ENCODE data around the gene YPEL2.

Gene YPEL2

DNA sequence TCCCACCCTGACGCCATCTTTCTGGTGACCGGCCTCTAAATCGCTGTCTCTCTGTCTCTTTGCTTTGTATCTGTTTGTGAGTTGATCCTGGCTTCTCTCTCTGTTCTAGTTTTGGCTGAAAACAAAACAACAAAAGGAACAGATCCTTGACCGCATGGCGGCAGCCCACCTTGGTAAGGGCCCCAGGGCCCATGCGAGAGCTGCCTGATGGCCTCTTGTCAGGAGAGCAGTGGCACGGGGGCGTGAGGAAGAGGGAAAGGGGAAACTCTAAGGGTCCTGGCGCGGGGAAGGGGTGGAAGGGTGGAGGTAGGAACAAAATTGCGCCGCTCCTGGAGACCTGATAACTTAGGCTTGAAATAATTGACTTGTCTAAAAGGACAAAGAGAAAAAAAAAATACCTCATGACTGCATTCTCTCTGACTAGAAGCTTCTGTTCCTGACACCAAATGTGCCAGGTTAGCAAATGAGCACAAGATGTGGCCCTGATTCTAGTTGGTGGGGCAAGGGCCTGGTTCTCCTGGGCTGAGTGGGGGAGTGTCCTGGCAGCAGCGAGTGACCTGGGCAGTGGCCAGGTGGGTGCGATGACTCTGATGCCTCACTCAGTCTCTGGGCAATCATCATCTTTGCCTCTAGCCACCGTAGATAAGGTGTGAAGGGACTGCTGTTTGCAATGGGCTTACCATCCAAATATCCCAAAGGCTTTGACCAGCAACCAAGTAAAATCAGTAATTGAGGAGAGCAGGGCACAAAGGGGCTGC lies 66.0 kb downstream of the YPEL2 start:
- no peak overlapping the region for H3K4me3 ChIP-seq (ENCODE audit: insufficient read depth, low read length, poor library complexity, severe bottlenecking)
- H3F3A ChIP-seq (ENCODE audit: insufficient read depth): no peaks in the 10 kb centered on the region
- no peaks in the 10 kb centered on the region for H3K79me2 ChIP-seq (ENCODE audit: insufficient read depth, low read length)
- no peak overlapping the region for H3K27ac ChIP-seq (ENCODE audit: low read depth, low read length)
- no peaks in the 10 kb centered on the region for H4K20me1 ChIP-seq (ENCODE audit: low read depth, low read length)
- no peaks in the 10 kb centered on the region for H3K9me2 ChIP-seq (replicated peaks; ENCODE audit: insufficient read depth, low read length)
- no peaks in the 10 kb centered on the region for H3K27me3 ChIP-seq (ENCODE audit: low read length)
- H3K4me2 ChIP-seq (ENCODE audit: low read depth, low read length, poor library complexity, severe bottlenecking): no peak overlapping the region
- TF ChIP-seq, protein P1, sequence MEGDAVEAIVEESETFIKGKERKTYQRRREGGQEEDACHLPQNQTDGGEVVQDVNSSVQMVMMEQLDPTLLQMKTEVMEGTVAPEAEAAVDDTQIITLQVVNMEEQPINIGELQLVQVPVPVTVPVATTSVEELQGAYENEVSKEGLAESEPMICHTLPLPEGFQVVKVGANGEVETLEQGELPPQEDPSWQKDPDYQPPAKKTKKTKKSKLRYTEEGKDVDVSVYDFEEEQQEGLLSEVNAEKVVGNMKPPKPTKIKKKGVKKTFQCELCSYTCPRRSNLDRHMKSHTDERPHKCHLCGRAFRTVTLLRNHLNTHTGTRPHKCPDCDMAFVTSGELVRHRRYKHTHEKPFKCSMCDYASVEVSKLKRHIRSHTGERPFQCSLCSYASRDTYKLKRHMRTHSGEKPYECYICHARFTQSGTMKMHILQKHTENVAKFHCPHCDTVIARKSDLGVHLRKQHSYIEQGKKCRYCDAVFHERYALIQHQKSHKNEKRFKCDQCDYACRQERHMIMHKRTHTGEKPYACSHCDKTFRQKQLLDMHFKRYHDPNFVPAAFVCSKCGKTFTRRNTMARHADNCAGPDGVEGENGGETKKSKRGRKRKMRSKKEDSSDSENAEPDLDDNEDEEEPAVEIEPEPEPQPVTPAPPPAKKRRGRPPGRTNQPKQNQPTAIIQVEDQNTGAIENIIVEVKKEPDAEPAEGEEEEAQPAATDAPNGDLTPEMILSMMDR (IDR thresholded peaks at IDR 0.05; ENCODE audit: insufficient read depth, low read length, poor library complexity, severe bottlenecking): no peak
- TF ChIP-seq EZH2phosphoT487 (conservative IDR thresholded peaks at IDR 0.05; ENCODE audit: low read length): no peak
- H3K36me3 ChIP-seq (ENCODE audit: low read length): no peaks in the 10 kb centered on the region
- no peak overlapping the region for H2AFZ ChIP-seq (ENCODE audit: low read depth, low read length, severe bottlenecking)
- no peaks in the 10 kb centered on the region for H3K9me3 ChIP-seq (ENCODE audit: insufficient read depth, low read length)
- H3K9ac ChIP-seq (ENCODE audit: low read length): no peak overlapping the region

DNA sequence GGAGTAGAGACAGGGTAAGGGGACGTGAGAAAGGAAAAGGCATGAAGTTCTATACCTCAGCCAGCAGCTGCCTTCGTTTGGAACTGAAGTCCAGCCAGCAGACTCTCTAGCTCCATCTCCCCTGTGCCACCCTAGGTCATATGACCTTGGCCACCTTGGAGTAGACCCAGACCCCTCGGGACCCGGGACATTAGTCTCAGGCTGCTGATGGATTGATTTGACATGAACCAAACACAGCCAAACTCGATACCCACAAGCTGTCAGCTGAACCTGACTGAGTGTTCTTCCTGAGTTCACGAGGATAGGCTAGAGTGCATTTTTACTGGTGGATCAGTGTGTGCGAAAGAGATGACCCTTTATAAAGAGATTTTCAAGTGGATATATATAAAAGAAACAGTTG lies 68.5 kb downstream of the YPEL2 start:
- no peaks in the 10 kb centered on the region for H3K9me2 ChIP-seq (replicated peaks; ENCODE audit: insufficient read depth, low read length)
- no peaks in the 10 kb centered on the region for H3K27me3 ChIP-seq (ENCODE audit: low read length)
- H3K4me3 ChIP-seq (ENCODE audit: insufficient read depth, low read length, poor library complexity, severe bottlenecking): no peak overlapping the region
- no peak overlapping the region for H2AFZ ChIP-seq (ENCODE audit: low read depth, low read length, severe bottlenecking)
- no peaks in the 10 kb centered on the region for H3K79me2 ChIP-seq (ENCODE audit: insufficient read depth, low read length)
- H3F3A ChIP-seq (ENCODE audit: insufficient read depth): no peaks in the 10 kb centered on the region
- no peak for TF ChIP-seq EZH2phosphoT487 (conservative IDR thresholded peaks at IDR 0.05; ENCODE audit: low read length)
- TF ChIP-seq, protein P1 (IDR thresholded peaks at IDR 0.05; ENCODE audit: insufficient read depth, low read length, poor library complexity, severe bottlenecking): no peak
- no peaks in the 10 kb centered on the region for H4K20me1 ChIP-seq (ENCODE audit: low read depth, low read length)
- no peak overlapping the region for H3K27ac ChIP-seq (ENCODE audit: low read depth, low read length)
- H3K9me3 ChIP-seq (ENCODE audit: insufficient read depth, low read length): no peaks in the 10 kb centered on the region
- no peak overlapping the region for H3K4me2 ChIP-seq (ENCODE audit: low read depth, low read length, poor library complexity, severe bottlenecking)
- no peaks in the 10 kb centered on the region for H3K36me3 ChIP-seq (ENCODE audit: low read length)
- H3K9ac ChIP-seq (ENCODE audit: low read length): no peak overlapping the region

DNA sequence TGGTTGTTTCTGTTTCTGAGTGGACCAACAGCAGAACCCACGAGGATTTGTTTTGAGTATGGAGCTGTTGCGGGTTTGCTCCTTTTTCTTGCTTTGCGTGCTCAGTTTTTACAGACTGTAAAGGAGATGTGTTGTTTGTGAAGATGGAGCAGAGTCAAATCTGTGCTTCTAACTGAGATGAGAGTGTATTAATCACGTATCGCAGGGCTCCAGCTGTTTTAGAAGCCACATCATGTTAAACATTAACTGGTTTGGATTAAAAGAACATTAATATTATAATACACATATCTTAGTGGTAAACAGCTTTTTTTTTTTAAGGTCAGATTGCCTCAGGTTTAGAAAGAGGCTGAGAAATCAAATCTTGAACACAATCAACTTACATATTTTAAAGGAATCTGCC lies 69.4 kb downstream of the YPEL2 start:
- TF ChIP-seq, protein P1 (IDR thresholded peaks at IDR 0.05; ENCODE audit: insufficient read depth, low read length, poor library complexity, severe bottlenecking): no peak
- TF ChIP-seq EZH2phosphoT487 (conservative IDR thresholded peaks at IDR 0.05; ENCODE audit: low read length): no peak
- Histone ChIP-seq H3K79me2 (ENCODE audit: insufficient read depth, low read length) (no peaks in the 10 kb centered on the region), H3K4me3 (ENCODE audit: insufficient read depth, low read length, poor library complexity, severe bottlenecking) (no peak overlapping the region), H3K36me3 (ENCODE audit: low read length) (no peaks in the 10 kb centered on the region), H3K9ac (ENCODE audit: low read length) (no peak overlapping the region), H3K27ac (ENCODE audit: low read depth, low read length) (no peak overlapping the region), H3K9me2 (replicated peaks; ENCODE audit: insufficient read depth, low read length) (no peaks in the 10 kb centered on the region), H3F3A (ENCODE audit: insufficient read depth) (no peaks in the 10 kb centered on the region), H3K9me3 (ENCODE audit: insufficient read depth, low read length) (no peaks in the 10 kb centered on the region), H3K27me3 (ENCODE audit: low read length) (no peaks in the 10 kb centered on the region), H2AFZ (ENCODE audit: low read depth, low read length, severe bottlenecking) (no peak overlapping the region), H3K4me2 (ENCODE audit: low read depth, low read length, poor library complexity, severe bottlenecking) (no peak overlapping the region), H4K20me1 (ENCODE audit: low read depth, low read length) (no peaks in the 10 kb centered on the region)

Measured in SU-DHL-6 (cell line).